Left lung (tissue), 10 donors: ENCODE data around the gene HEATR3. TPM values are rescaled to one million over a fixed set of nuclear protein-coding genes. Genes with fewer than 3 reads are reported as not detected.

ENCODE experiments used
- ATAC-seq: fragments of 200-7000 bp; cut with Tn5 transposase; one replicate; pipeline ENCODE4 v1.9.1; 2020; ENCODE audit warnings: moderate library complexity
- DNase-seq, 4 donors: peaks; one replicate each; pipeline ENCODE4 v3.0.0-alpha.2; 2013 to 2020
- H3K27ac ChIP-seq, 2 donors: fragments of 200-600 bp; sonication (generic) in 1 of 2; one replicate each; pipeline versions ENCODE4 v1.5.0 to v1.8.0; 2020 to 2021
- H3K27me3 ChIP-seq, 2 donors: fragments of 200-600 bp; sonication (generic) in 1 of 2; one replicate each; pipeline versions ENCODE4 v1.5.0 to v1.8.0; 2020 to 2021
- H3K36me3 ChIP-seq, 2 donors: fragments of 200-600 bp; sonication (generic) in 1 of 2; one replicate each; pipeline versions ENCODE4 v1.5.0 to v1.8.0; 2020 to 2021
- H3K4me1 ChIP-seq, 2 donors: fragments of 200-600 bp; one replicate each; pipeline ENCODE4 v1.8.0; 2021
- H3K4me3 ChIP-seq, 2 donors: fragments of 200-600 bp; sonication (generic) in 1 of 2; one replicate each; pipeline versions ENCODE4 v1.5.0 to v1.8.0; 2020 to 2021; ENCODE audit warnings: mild to moderate bottlenecking in 1 of 2
- H3K9me3 ChIP-seq, 2 donors: fragments of 200-600 bp; sonication (generic) in 1 of 2; one replicate each; pipeline versions ENCODE4 v1.5.0 to v1.8.0; 2020 to 2021
- intact Hi-C, 2 donors: fragments of 100-400 bp; cut with DNase I; formaldehyde crosslinking; loops; one replicate each; pipeline versions ENCODE4 v1.11.2 to v1.14.2; 2022
- polyA plus RNA-seq, 6 donors: library from polyadenylated mRNA; unstranded; fragments of 120-200 nt; gene quantifications; one replicate each; pipeline ENCODE4 v1.2.1, GENCODE V29; 2013; ENCODE audit not compliant: insufficient read length in 6 of 6
- total RNA-seq, 2 donors: library from RNA; stranded (reverse); fragmentation: NEBNext Ultra II Directional; extraction: Animal tissue kit (Norgen Biotek cat#: 25700); gene quantifications; one replicate each; pipeline ENCODE4 v1.2.1, GENCODE V29; 2021
- TF ChIP-seq, protein P1 (sequence below), 2 donors: fragments of 200-600 bp; sonication (generic) in 1 of 2; IDR thresholded peaks; one replicate each; pipeline versions ENCODE4 v1.5.0 to v1.8.0; 2021; ENCODE audit warnings: antibody characterized with exemption in 2 of 2
- donor health status: DM: no; HTN: yes; CAD: no.
- donor health status: DM: no; HTN: no; CAD: no.

The HEATR3 gene
- total and polyA plus RNA-seq, 8 donors, result 17.5 to 27.1 (median 18.5) TPM

DNA sequence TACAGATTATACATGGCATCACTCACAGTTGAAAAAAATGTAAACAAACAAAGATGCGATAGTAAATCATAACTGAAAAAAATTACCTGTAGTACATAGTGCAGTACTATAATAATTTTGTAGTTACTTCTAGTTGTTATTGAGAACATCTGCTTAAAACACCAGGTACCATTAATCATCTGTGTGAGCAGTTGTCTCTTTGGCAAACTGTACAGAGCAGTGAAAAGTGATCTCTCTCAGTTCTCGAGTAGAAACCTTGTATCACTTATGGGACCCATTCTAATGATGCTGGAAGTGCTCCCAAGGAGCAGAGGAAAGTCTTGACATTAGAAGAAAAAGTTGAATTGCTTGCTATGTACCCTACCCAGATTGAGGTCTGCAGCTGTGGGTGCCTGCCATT lies 78.4 kb downstream of the HEATR3 start:
- intact Hi-C loops, result no loop called here
- no peaks in the 10 kb centered on the region for H3K9me3 ChIP-seq
- TF ChIP-seq, protein P1, sequence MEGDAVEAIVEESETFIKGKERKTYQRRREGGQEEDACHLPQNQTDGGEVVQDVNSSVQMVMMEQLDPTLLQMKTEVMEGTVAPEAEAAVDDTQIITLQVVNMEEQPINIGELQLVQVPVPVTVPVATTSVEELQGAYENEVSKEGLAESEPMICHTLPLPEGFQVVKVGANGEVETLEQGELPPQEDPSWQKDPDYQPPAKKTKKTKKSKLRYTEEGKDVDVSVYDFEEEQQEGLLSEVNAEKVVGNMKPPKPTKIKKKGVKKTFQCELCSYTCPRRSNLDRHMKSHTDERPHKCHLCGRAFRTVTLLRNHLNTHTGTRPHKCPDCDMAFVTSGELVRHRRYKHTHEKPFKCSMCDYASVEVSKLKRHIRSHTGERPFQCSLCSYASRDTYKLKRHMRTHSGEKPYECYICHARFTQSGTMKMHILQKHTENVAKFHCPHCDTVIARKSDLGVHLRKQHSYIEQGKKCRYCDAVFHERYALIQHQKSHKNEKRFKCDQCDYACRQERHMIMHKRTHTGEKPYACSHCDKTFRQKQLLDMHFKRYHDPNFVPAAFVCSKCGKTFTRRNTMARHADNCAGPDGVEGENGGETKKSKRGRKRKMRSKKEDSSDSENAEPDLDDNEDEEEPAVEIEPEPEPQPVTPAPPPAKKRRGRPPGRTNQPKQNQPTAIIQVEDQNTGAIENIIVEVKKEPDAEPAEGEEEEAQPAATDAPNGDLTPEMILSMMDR (IDR thresholded peaks at IDR 0.05), result no peak
- no peaks in the 10 kb centered on the region for H3K36me3 ChIP-seq
- no peak overlapping the region for H3K4me3 ChIP-seq
- no peaks in the 10 kb centered on the region for H3K27me3 ChIP-seq
- ATAC-seq, result no peak
- no peaks in the 10 kb centered on the region for H3K4me1 ChIP-seq
- H3K27ac ChIP-seq, result no peak overlapping the region
- DNase-seq, result no peak

DNA sequence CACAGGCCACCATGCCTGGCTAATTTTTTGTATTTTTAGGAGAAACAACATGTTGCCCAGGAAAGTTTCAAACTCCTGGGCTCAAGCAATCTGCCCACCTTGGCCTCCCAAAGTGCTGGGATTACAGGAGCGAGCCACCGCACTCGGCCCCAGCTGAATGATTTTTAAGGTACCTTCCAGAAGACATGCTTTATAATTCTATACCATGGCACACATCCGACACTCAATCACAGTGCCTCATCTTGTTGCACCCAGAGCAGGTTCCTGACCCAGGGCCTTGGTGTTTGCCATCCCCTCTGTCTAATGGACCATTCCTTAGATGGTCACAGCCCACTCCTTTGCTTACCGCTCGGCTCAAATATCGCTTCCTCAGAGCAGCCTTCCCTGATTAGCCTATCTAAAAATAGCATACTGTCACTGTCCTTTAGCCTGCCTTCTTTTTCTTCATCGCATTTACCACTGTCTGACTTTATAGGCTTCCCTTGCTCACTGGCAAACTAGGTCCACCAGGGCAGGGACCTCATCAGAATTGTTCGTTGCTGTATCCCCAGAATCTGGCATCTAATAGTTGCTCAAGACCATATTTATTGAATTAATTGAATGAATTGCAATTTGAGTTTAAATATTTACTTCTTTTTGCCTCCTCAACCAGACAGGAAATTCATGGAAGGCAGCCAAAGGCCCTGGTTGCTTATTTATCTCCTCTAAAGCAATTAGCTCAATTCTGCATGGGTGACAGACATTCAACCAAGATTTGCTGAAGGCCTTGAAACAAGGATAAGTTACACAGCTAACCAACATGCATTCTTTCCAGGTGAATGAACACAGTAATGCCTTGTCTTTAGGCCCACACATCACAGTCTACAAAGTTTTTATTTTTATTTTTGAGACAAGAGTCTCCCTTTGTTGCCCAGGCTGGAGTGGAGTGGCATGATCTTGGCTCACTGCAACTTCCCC lies 81.0 kb downstream of the HEATR3 start:
- no peaks in the 10 kb centered on the region for H3K9me3 ChIP-seq
- DNase-seq, result no peak
- intact Hi-C loops, result no loop called here
- no peaks in the 10 kb centered on the region for H3K27me3 ChIP-seq
- no peak overlapping the region for H3K27ac ChIP-seq
- H3K4me3 ChIP-seq, result no peak overlapping the region
- H3K36me3 ChIP-seq, result no peaks in the 10 kb centered on the region
- TF ChIP-seq, protein P1 (IDR thresholded peaks at IDR 0.05), result no peak
- no peak for ATAC-seq
- no peaks in the 10 kb centered on the region for H3K4me1 ChIP-seq

DNA sequence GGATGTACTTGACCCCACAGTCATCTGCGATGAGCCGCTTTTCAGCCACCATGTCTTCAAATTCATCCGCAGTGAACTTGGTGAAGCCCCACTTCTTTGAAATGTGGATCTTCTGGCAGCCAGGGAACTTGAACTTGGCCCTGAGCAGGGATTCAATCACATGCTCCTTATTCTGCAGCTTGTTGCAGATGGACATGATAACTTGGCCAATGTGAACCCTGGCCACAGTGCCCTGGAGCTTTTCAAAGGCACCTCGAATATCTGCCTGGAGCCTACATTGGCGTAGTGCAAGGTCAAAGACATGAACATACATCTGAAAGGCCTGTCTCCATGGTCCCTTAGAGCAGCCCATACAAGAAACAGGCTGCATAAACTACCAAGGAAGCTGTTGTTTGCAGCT lies 85.6 kb downstream of the HEATR3 start:
- no peaks in the 10 kb centered on the region for H3K9me3 ChIP-seq
- no peak overlapping the region for H3K4me3 ChIP-seq
- ATAC-seq, result no peak
- intact Hi-C loops, result loop anchor here in 1 of 2 donors (5.0 kb wide), 1 partner anchor 56 kb away; no protein-coding TSS in a partner anchor
- TF ChIP-seq, protein P1 (IDR thresholded peaks at IDR 0.05), result no peak
- H3K4me1 ChIP-seq, result peaks cover 15 to 26% of the 10 kb centered on the region in 2 donors
- H3K27ac ChIP-seq, result no peak overlapping the region
- no peak for DNase-seq
- H3K27me3 ChIP-seq, result no peaks in the 10 kb centered on the region
- no peaks in the 10 kb centered on the region for H3K36me3 ChIP-seq

DNA sequence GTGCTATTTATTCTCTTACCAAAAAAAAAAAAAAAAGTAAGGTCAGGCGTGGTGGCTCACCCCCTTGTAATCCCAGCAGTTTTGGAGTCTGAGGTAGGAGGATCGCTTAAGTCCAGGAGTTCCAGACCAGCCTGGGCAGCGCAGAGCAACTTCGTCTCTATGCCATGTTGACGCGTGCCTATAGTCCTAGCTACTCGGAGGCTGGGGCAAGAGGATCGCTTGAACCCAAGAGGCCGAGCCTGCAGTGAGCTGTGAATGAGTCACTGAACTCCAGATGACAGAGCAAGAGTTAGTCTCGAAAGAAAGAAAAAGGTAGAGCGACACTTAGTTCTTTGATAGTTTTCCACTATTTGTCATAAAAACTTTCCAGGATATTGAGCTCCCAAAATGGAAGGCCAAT lies 86.0 kb downstream of the HEATR3 start:
- H3K4me3 ChIP-seq, result peak overlapping the region; percentile 76 to 90
- H3K36me3 ChIP-seq, result no peaks in the 10 kb centered on the region
- intact Hi-C loops, result loop anchor here in 1 of 2 donors (5.0 kb wide), 1 partner anchor 56 kb away; no protein-coding TSS in a partner anchor

More for the DNA sequence above, 86.0 kb downstream of the HEATR3 start:
- DNase-seq (no peak), ATAC-seq (no peak)
- peak overlapping the region in 1 of 2 donors; percentile 97 for H3K27ac ChIP-seq
- peaks cover 16 to 31% of the 10 kb centered on the region in 2 donors for H3K4me1 ChIP-seq
- TF ChIP-seq, protein P1 (IDR thresholded peaks at IDR 0.05), result no peak
- H3K9me3 ChIP-seq, result no peaks in the 10 kb centered on the region
- no peaks in the 10 kb centered on the region for H3K27me3 ChIP-seq
